ENCODE results near the gene THRSP.

GRCh38 chr11:78066471-78066870 lies 2.8 kb downstream of the THRSP start:
- TF ChIP-seq CTCF (IDR thresholded peaks at IDR 0.05) (no peak), EP300 (IDR thresholded peaks at IDR 0.05; ENCODE audit: low read depth) (no peak)
